NCI-H460 (cell line): ENCODE data around the gene LRMDA. TPM values are rescaled to one million over a fixed set of nuclear protein-coding genes. Genes with fewer than 3 reads are reported as not detected.

ENCODE experiments used
- DNase-seq: peaks from one replicate; pipeline ENCODE4 v3.0.0-alpha.2; 2016; ENCODE audit warnings: low read depth; ENCODE audit errors: extremely low read depth
- total RNA-seq: library from RNA; depleted of rRNA; stranded (reverse); fragments of >200 nt; shearing (Covaris generic); gene quantifications from 2 replicates; pipeline ENCODE4 v1.2.3, GENCODE V29; 2014

Gene LRMDA
- total RNA-seq, 1 experiment from 2014 or later, result 0.99 TPM

DNA sequence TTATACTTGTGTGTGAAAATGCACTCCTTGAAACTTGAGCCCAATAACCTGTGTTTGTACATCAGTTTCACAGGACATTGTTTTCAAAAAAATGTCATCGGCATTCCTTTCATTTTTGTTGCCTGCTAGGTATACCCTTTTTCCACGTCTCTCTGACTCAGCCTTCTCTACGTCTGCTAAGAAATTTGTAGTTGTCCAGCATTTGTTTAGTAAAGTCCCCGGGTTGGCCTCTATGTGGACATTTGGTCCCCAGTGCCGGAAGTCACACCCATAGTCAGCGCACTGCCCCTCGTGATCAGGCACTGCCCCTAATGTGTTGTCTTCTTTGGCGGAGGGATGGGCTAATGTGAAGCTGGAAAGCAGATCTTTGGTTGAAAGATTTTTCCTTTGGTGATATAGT lies 222.3 kb downstream of the LRMDA start:
- no peak for DNase-seq

GRCh38 chr10:75654171-75654771 lies 222.8 kb downstream of the LRMDA start:
- DNase-seq, result no peak

- DNase-seq, result no peak
These were observed 223.3 kb downstream of the LRMDA start for GRCh38 chr10:75654772-75655171.

DNA sequence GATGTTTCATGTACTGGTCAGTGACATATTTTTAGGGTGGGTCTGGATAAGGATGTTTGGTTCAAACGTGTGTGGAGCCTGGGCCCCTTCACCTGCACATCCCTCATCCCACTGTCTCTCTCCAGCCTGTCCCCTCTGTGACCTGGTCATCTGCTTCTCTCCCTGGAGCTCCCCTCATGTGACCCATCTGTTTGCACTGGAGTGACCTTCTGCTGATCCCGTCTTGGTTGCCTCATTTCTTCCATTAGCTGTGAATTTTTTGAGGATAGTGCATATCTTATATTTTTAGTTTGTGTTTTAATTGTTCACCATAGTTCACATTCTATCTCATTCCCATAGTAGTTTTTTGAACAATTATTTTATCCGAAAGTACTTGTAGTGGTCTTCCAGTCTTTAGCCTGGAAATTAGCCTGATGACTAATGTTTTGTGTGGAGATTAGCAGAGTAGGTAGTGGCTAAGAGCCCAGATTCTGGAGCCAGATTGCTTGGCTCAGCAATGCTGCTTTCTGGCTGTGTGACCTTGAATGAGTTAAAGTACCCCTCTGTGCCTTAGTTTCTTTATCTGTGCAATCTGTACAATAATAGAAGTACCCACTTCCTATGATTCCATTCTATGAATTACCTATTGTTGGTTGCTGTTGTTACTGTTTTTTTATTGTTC lies 224.5 kb downstream of the LRMDA start:
- no peak for DNase-seq

DNA sequence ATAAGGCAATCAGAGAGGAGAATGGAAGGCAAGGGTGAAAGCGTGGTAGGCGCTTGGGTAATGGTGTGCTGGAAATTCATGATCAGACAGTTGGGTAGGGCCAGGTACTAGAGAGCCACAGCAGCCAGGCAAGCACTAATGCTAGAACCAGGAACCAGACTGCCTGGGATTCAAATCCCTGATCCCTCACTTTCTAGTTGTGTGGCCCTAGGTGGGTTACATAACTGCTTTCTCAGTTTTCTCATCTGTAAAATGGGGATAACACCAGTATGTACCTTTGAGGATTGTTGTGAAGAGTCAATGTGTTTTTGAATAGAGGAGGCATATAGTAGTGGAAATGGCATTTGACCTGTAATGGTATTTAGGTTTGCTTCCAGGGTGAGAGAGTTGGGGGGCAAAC lies 225.9 kb downstream of the LRMDA start:
- DNase-seq, result no peak

- no peak for DNase-seq
These were observed 226.6 kb downstream of the LRMDA start for GRCh38 chr10:75658036-75658435.

GRCh38 chr10:75658496-75658895 lies 227.1 kb downstream of the LRMDA start:
- no peak for DNase-seq

GRCh38 chr10:75658915-75659314 lies 227.5 kb downstream of the LRMDA start:
- no peak for DNase-seq

DNA sequence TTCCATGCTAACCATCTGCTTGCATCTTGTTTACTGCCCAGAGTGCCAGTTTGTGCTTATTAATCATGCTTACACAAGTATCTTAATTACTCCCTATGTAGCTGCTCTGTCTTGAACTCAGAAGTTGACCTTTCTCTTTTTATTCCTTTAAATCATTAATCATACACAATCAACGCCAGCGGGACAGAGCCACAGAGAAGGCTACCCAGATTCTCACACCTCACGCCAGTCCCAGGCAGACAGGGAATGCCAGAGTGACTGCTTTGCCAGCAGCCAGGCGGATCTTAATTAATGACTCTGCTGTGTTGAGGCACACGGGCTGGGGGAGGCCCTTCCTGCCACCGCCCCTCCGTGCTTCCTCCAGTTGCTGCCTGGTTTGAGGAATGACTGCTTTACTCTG lies 229.4 kb downstream of the LRMDA start:
- DNase-seq, result no peak

- DNase-seq, result no peak
These were observed 231.3 kb downstream of the LRMDA start for GRCh38 chr10:75662715-75663114.

DNA sequence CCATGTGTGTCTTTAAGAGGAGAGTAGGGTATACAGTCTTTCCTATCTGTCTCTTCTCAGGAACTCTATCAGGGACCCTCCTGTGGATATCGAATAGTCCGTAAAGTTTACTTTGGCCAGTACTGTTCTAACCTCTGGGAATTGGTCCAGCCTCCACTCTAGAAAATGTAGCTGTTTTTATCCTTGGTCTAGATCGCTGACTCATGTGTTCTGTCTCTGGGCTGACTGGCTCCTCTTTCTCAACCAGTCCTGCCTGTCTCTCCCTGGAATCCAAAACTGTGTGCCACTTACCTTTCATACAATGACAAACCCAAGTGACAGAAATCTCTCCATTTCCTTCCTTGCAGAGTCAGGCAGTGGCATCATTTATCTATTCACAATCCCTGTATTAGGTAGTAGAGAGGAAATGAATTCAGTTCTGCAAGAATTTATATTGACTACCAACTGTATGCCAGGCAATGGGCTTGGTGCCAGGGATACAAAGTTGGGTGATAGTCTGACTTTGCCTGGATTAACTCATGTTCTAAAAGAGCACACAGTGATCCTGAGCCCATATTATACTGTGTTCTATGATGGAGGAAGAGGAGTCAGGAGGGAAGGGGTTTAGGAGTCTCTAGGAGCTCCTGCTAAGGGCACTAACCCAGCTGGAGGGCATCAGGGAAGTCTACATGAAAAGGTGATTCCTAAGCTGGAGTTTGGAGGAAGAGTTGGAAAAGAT lies 232.7 kb downstream of the LRMDA start:
- no peak for DNase-seq

DNA sequence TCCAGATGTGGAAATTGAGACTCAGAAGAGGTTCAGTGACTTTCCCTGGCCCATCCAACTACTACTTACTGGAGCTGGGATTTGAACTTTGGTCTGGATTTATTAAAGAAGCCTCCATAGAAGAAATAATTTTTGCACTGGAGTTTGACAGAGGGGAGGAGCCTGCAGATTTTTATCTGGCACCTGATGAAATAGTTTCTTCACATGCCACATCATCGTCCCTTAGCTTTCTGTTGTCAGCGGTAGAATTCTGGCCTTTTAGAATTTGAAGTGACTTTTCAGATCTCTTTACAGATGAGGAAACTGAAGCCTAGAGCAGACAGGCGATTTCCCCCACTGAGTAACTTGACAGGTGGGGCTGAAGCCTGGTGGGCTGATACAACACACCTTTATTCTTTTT lies 233.5 kb downstream of the LRMDA start:
- DNase-seq, result no peak

- no peak for DNase-seq
These were observed 234.3 kb downstream of the LRMDA start for GRCh38 chr10:75665707-75666106.

- DNase-seq, result no peak
These were observed 240.8 kb downstream of the LRMDA start for GRCh38 chr10:75672111-75672671.

- DNase-seq, result no peak
These were observed 241.4 kb downstream of the LRMDA start for GRCh38 chr10:75672842-75673241.

DNA sequence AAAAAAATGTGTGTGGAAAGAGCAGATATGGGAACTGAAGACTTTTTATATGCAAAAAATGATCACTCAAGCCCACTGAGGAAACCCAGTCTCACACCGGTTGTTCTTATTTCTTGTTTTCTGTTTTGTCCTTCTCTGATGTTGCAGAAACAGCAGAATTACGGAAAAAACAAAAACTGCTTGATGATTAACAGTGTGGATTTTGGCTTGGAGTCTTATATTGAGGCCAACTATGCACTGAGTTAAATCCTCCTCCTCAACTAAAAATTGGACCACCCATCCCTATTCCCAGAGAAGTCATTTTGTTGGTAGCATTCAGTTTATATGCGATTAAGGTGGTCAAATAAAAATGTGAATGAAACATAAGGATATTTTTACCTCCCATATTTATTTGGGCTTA lies 246.1 kb downstream of the LRMDA start:
- DNase-seq, result no peak

- no peak for DNase-seq
These were observed 247.1 kb downstream of the LRMDA start for GRCh38 chr10:75678527-75678926.

- DNase-seq, result no peak
These were observed 248.1 kb downstream of the LRMDA start for GRCh38 chr10:75679536-75679935.

GRCh38 chr10:75681334-75681733 lies 249.9 kb downstream of the LRMDA start:
- no peak for DNase-seq

DNA sequence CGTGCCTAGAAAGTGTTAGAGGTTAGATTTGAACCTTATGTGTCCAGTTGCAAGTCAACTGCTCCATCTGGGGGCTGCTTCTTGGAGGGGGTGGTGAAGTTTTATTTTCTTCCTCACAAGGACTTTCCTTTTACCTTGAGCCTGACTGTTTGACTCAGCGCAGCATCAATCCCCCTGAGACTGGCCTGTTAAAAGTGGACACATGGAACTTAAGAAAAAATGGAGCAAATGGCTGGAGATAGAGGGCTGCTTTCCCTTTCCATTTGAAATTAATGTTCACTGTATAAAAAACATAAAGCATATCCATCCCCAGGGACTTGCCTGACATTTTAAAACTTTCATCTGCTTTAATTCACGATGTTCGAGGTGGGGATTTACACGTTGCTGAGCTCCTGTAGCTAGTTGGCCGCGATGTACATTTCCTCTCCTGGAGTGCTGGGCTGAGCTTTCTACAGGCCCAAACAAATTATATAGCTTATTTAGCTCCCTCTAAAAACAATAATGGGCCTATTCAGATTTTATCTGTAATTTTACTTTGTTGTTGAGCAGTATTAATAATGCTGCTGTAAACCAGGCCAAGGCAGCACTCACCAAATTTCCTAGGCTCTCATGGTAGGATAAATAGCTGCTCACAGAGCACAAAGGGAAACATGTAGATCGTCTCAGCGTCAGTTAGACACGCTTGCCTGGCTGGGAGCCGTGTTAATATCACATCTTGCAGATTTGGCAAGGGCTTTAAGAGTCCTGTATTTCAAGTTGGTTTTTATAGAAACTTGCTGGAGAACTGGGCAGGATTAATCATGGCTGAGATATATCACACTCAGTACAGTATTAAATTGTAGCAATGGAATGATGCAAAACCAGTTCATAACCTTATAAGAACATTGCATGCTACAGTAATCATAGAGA lies 251.5 kb downstream of the LRMDA start:
- DNase-seq, result no peak

GRCh38 chr10:75685187-75685586 lies 253.8 kb downstream of the LRMDA start:
- no peak for DNase-seq
